Loucy (cell line): ENCODE measurements around the gene TMED4.
"Not testable (repeated sequence)": the region's sequence is repeated elsewhere in the genome, so short reads cannot be mapped to it uniquely, and the experiment has no call there.

ENCODE experiments used
- H2AFZ ChIP-seq: fragments of 200-600 bp; sonication (generic); 2 replicates; pipeline ENCODE4 v1.6.0; 2016; ENCODE audit warnings: antibody characterized with exemption, mild to moderate bottlenecking, low read length, moderate library complexity
- H3F3A ChIP-seq: fragments of 200-600 bp; 2 replicates; pipeline ENCODE4 v1.6.0; 2016; ENCODE audit warnings: antibody characterized with exemption, low read depth, mild to moderate bottlenecking
- H3K27me3 ChIP-seq: fragments of 200-600 bp; sonication (generic); 2 replicates; pipeline ENCODE4 v1.6.1; 2014; ENCODE audit warnings: low read length, mild to moderate bottlenecking; ENCODE audit not compliant: insufficient read depth, poor library complexity, severe bottlenecking
- H3K36me3 ChIP-seq: fragments of 200-600 bp; sonication (generic); 2 replicates; pipeline ENCODE4 v1.6.1; 2016; ENCODE audit warnings: low read length; ENCODE audit not compliant: insufficient read depth
- H3K4me1 ChIP-seq: fragments of 200-600 bp; sonication (generic); 2 replicates; pipeline ENCODE4 v1.5.1; 2014; ENCODE audit warnings: low read length, mild to moderate bottlenecking; ENCODE audit not compliant: insufficient read depth, poor library complexity, severe bottlenecking
- H3K4me2 ChIP-seq: fragments of 200-600 bp; sonication (generic); 2 replicates; pipeline ENCODE4 v1.6.0; 2014; ENCODE audit warnings: antibody characterized with exemption, low read length, low read depth, mild to moderate bottlenecking; ENCODE audit not compliant: poor library complexity, severe bottlenecking
- H3K4me3 ChIP-seq: fragments of 200-600 bp; sonication (generic); 2 replicates; pipeline ENCODE4 v1.5.1; 2014; ENCODE audit warnings: low read length, mild to moderate bottlenecking, mixed read lengths; ENCODE audit not compliant: poor library complexity, severe bottlenecking
- H3K79me2 ChIP-seq: fragments of 200-600 bp; sonication (generic); 2 replicates; pipeline ENCODE4 v1.6.1; 2014; ENCODE audit warnings: low read length; ENCODE audit not compliant: insufficient read depth
- H3K9ac ChIP-seq: fragments of 200-600 bp; sonication (generic); 2 replicates; pipeline ENCODE4 v1.6.0; 2014; ENCODE audit warnings: mild to moderate bottlenecking, low read depth, low read length, moderate library complexity; ENCODE audit not compliant: poor library complexity, severe bottlenecking
- H3K9me2 ChIP-seq: fragments of 200-600 bp; sonication (generic); replicated peaks from 2 replicates; pipeline ENCODE4 v1.6.1; 2016; ENCODE audit warnings: low read depth, low read length, mixed read lengths
- H3K9me3 ChIP-seq: fragments of 200-600 bp; sonication (generic); 2 replicates; pipeline ENCODE4 v1.6.1; 2014; ENCODE audit warnings: mild to moderate bottlenecking, antibody characterized with exemption, low read length, low read depth; ENCODE audit not compliant: insufficient read depth
- H4K20me1 ChIP-seq: fragments of 200-600 bp; sonication (generic); 2 replicates; pipeline ENCODE4 v1.6.0; 2014; ENCODE audit warnings: antibody characterized with exemption, low read length, mild to moderate bottlenecking; ENCODE audit not compliant: insufficient read depth, poor library complexity, severe bottlenecking
- CTCF ChIP-seq: fragments of 200-600 bp; sonication (generic); conservative IDR thresholded peaks from 2 replicates; pipeline ENCODE4 v1.5.1; 2014; ENCODE audit warnings: mild to moderate bottlenecking, antibody characterized with exemption, low read length
- EZH2phosphoT487 ChIP-seq: fragments of 200-600 bp; IDR thresholded peaks from 2 replicates; pipeline ENCODE4 v1.6.1; 2018; ENCODE audit warnings: antibody characterized with exemption, mild to moderate bottlenecking, moderate library complexity, borderline replicate concordance

Gene TMED4

GRCh38 chr7:44557485-44557884 is 24.5 kb downstream of the TMED4 start:
- no peaks in the 10 kb centered on the region for H3K4me1 ChIP-seq
- no peaks in the 10 kb centered on the region for H3K79me2 ChIP-seq
- H3K4me3 ChIP-seq = no peak overlapping the region
- no peaks in the 10 kb centered on the region for H3K27me3 ChIP-seq
- H3K9ac ChIP-seq = no peak overlapping the region
- TF ChIP-seq EZH2phosphoT487 (no peak), CTCF (no peak)
- H3F3A ChIP-seq = no peaks in the 10 kb centered on the region
- no peaks in the 10 kb centered on the region for H3K9me2 ChIP-seq
- H3K9me3 ChIP-seq = no peaks in the 10 kb centered on the region
- H4K20me1 ChIP-seq = no peaks in the 10 kb centered on the region
- H3K36me3 ChIP-seq = no peaks in the 10 kb centered on the region
- no peak overlapping the region for H2AFZ ChIP-seq
- H3K4me2 ChIP-seq = no peak overlapping the region

- no peak overlapping the region for H2AFZ ChIP-seq
Measured at GRCh38 chr7:44555350-44555749, 26.7 kb downstream of the TMED4 start.

GRCh38 chr7:44552473-44553005 is 29.5 kb downstream of the TMED4 start:
- not testable (repeated sequence) for H2AFZ ChIP-seq, H3K36me3 ChIP-seq, H3K4me1 ChIP-seq, H3K79me2 ChIP-seq, H3K4me3 ChIP-seq, H3K9ac ChIP-seq, H3K9me2 ChIP-seq, H4K20me1 ChIP-seq, H3K9me3 ChIP-seq, H3F3A ChIP-seq, H3K4me2 ChIP-seq, H3K27me3 ChIP-seq

More at GRCh38 chr7:44555350-44555749, 26.7 kb downstream of the TMED4 start:
- Histone ChIP-seq H3K9me2 (no peaks in the 10 kb centered on the region), H4K20me1 (no peaks in the 10 kb centered on the region), H3K4me3 (no peak overlapping the region), H3F3A (no peaks in the 10 kb centered on the region), H3K27me3 (no peaks in the 10 kb centered on the region), H3K4me2 (no peak overlapping the region), H3K36me3 (no peaks in the 10 kb centered on the region), H3K79me2 (no peaks in the 10 kb centered on the region), H3K9ac (no peak overlapping the region), H3K4me1 (no peaks in the 10 kb centered on the region), H3K9me3 (no peaks in the 10 kb centered on the region)
- no peak for TF ChIP-seq CTCF
- no peak for TF ChIP-seq EZH2phosphoT487

GRCh38 chr7:44549457-44549856 is 32.6 kb downstream of the TMED4 start:
- H3F3A ChIP-seq = no peaks in the 10 kb centered on the region
- no peaks in the 10 kb centered on the region for H3K4me1 ChIP-seq
- no peaks in the 10 kb centered on the region for H4K20me1 ChIP-seq
- no peak overlapping the region for H2AFZ ChIP-seq
- no peaks in the 10 kb centered on the region for H3K9me3 ChIP-seq
- no peak overlapping the region for H3K4me2 ChIP-seq
- H3K9me2 ChIP-seq = no peaks in the 10 kb centered on the region
- no peak overlapping the region for H3K4me3 ChIP-seq
- H3K9ac ChIP-seq = no peak overlapping the region
- TF ChIP-seq CTCF (no peak), EZH2phosphoT487 (no peak)
- no peaks in the 10 kb centered on the region for H3K36me3 ChIP-seq
- no peaks in the 10 kb centered on the region for H3K27me3 ChIP-seq
- H3K79me2 ChIP-seq = no peaks in the 10 kb centered on the region
